ENCODE results near the gene TMEM108. TPM values are rescaled to one million over a fixed set of nuclear protein-coding genes. Genes with fewer than 3 reads are reported as not detected.

Gene TMEM108
- total and polyA plus RNA-seq, 10 of the 15 experiments (the other 5 are each of a cell fraction or from before 2014, with no cell fraction given), result 0.02 to 0.58 (median 0.12) TPM; not detected in 5

GRCh38 chr3:133069556-133070286 lies 31.5 kb downstream of the TMEM108 start (continued):
- TF ChIP-seq RELB (IDR thresholded peaks at IDR 0.05; ENCODE audit: low read depth) (no peak), SMAD5 (IDR thresholded peaks at IDR 0.05; ENCODE audit: low read depth) (no peak), IRF3 (IDR thresholded peaks at IDR 0.05) (no peak), ZBTB4 (CRISPR knock-in tag; IDR thresholded peaks at IDR 0.05) (no peak), YY1 (IDR thresholded peaks at IDR 0.05; ENCODE audit: low read depth, low read length) (no peak)

- no TSS peak for BruUV-seq (replicated peaks)
- intact Hi-C loops (cut with micrococcal nuclease; ENCODE audit: unreplicated experiment), result no loop called here
- no peaks in the 10 kb centered on the region for H3K36me3 ChIP-seq (ENCODE audit: control insufficient read depth in 2 of 2, insufficient read depth in 2 of 2, low read length in 1 of 2)
- no peaks in the 10 kb centered on the region for H3K4me1 ChIP-seq (ENCODE audit: control insufficient read depth, insufficient read depth, low read length)
- WGBS (ENCODE audit: insufficient coverage, insufficient replicate concordance, low lambda C conversion rate, missing lambda C conversion rate), result 18% methylated on average over 4 of the region's 4 CpGs
- H3K79me2 ChIP-seq (ENCODE audit: control insufficient read depth, insufficient read depth, low read length), result no peaks in the 10 kb centered on the region
- in situ Hi-C loops (cut with MboI), result no loop called here
- no peak overlapping the region for H2AFZ ChIP-seq (ENCODE audit: control insufficient read depth, low read depth, low read length)
- CTCF ChIA-PET, result no interaction called here
- H3K27ac ChIP-seq (ENCODE audit: control insufficient read depth, insufficient read depth), result no peak overlapping the region
- no peak overlapping the region for H3K4me2 ChIP-seq (ENCODE audit: control insufficient read depth, insufficient read depth)
- no peak overlapping the region for H3K4me3 ChIP-seq
- POLR2A ChIA-PET, result no interaction called here
- no peaks in the 10 kb centered on the region; the same call in 2 of the 3 replicates for H3K9me3 ChIP-seq (replicated peaks; ENCODE audit: control insufficient read depth, insufficient read depth, low read length)
- H4K20me1 ChIP-seq (ENCODE audit: control insufficient read depth, insufficient read depth), result no peaks in the 10 kb centered on the region
- SMC1A ChIA-PET (ENCODE audit: uncharacterized antibody, unreplicated experiment), result no interaction called here
- no peak for DNase-seq (ENCODE audit: low read depth, low spot score)
- no peak overlapping the region for H3K9ac ChIP-seq (ENCODE audit: control insufficient read depth, insufficient read depth, low read length)
- FAIRE-seq, result no peak
- H3K27me3 ChIP-seq (replicated peaks in 1 of 2; ENCODE audit: control insufficient read depth in 2 of 2, insufficient read depth in 2 of 2, low read length in 1 of 2), result no peaks in the 10 kb centered on the region; a peak in 1 of 4 replicates
- no peak for ATAC-seq
- TF ChIP-seq JUNB (IDR thresholded peaks at IDR 0.05), result no peak
- TF ChIP-seq MYB (IDR thresholded peaks at IDR 0.05; ENCODE audit: borderline replicate concordance, low read depth, low read length), result no peak
- TF ChIP-seq BCL11A (IDR thresholded peaks at IDR 0.05; ENCODE audit: low read depth, low read length), result no peak
- TF ChIP-seq STAT1 (conservative IDR thresholded peaks at IDR 0.05), result no peak
- TF ChIP-seq GATAD2B (conservative IDR thresholded peaks at IDR 0.05; ENCODE audit: low read depth), result no peak
- RAD21 ChIA-PET (ENCODE audit: unreplicated experiment), result no interaction called here
Observed at GRCh38 chr3:133074977-133075376, 36.8 kb downstream of the TMEM108 start.

Measured in GM12878 (cell line).